ENCODE data around the gene C9orf152.
"Not testable (repeated sequence)": the region's sequence is repeated elsewhere in the genome, so short reads cannot be mapped to it uniquely, and the experiment has no call there.

Gene C9orf152

GRCh38 chr9:110208031-110208430, at the start of gene C9orf152:
Gene C9orf152 (minus strand): TSS chr9:110208159. CDS start chr9:110207579, 580 bp downstream.
- no peak for DNase-seq

- DNase-seq: no peak
Measured at GRCh38 chr9:110257097-110257841, 49.3 kb upstream of the C9orf152 start.

- peak; percentile 69 for DNase-seq
Measured at GRCh38 chr9:110256380-110257096, 48.6 kb upstream of the C9orf152 start, which contains the start of gene TXN. Gene TXN (minus strand): TSS chr9:110256507. CDS start chr9:110256435, 72 bp downstream.

- DNase-seq: no peak
Measured at GRCh38 chr9:110255463-110256379, 47.8 kb upstream of the C9orf152 start.

GRCh38 chr9:110255034-110255462, 47.1 kb upstream of the C9orf152 start:
- no peak for DNase-seq

GRCh38 chr9:110254500-110254899, 46.5 kb upstream of the C9orf152 start:
- DNase-seq: no peak

GRCh38 chr9:110252509-110253139, 44.7 kb upstream of the C9orf152 start:
- DNase-seq: no peak

GRCh38 chr9:110251770-110252169, 43.8 kb upstream of the C9orf152 start:
- DNase-seq: not testable (repeated sequence)

- DNase-seq: no peak
Measured at GRCh38 chr9:110251212-110251611, 43.3 kb upstream of the C9orf152 start.

- no peak for DNase-seq
Measured at GRCh38 chr9:110249603-110250002, 41.6 kb upstream of the C9orf152 start.

- DNase-seq: no peak
Measured at GRCh38 chr9:110248361-110248760, 40.4 kb upstream of the C9orf152 start.

- no peak for DNase-seq
Measured at GRCh38 chr9:110246214-110246613, 38.3 kb upstream of the C9orf152 start.

GRCh38 chr9:110244616-110245015, 36.7 kb upstream of the C9orf152 start:
- no peak for DNase-seq

GRCh38 chr9:110241858-110242321, 33.9 kb upstream of the C9orf152 start:
- no peak for DNase-seq

- DNase-seq: no peak
Measured at GRCh38 chr9:110241260-110241857, 33.4 kb upstream of the C9orf152 start.

- no peak for DNase-seq
Measured at GRCh38 chr9:110240198-110240597, 32.2 kb upstream of the C9orf152 start.

GRCh38 chr9:110228321-110228720, 20.4 kb upstream of the C9orf152 start:
- DNase-seq: no peak

- DNase-seq: no peak
Measured at GRCh38 chr9:110224583-110224982, 16.6 kb upstream of the C9orf152 start.

- DNase-seq: no peak
Measured at GRCh38 chr9:110220809-110221208, 12.8 kb upstream of the C9orf152 start.

GRCh38 chr9:110217656-110218099, 9.7 kb upstream of the C9orf152 start:
- no peak for DNase-seq

- DNase-seq: no peak
Measured at GRCh38 chr9:110214586-110215355, 6.8 kb upstream of the C9orf152 start.
